ENCODE results near the gene TMEM52. TPM values are rescaled to one million over a fixed set of nuclear protein-coding genes. Genes with fewer than 3 reads are reported as not detected.

The TMEM52 gene
- total and polyA plus RNA-seq, 2 of the 8 experiments (the other 6 are each of a cell fraction or from before 2014, with no cell fraction given) = 14.6 to 30.2 TPM

DNA sequence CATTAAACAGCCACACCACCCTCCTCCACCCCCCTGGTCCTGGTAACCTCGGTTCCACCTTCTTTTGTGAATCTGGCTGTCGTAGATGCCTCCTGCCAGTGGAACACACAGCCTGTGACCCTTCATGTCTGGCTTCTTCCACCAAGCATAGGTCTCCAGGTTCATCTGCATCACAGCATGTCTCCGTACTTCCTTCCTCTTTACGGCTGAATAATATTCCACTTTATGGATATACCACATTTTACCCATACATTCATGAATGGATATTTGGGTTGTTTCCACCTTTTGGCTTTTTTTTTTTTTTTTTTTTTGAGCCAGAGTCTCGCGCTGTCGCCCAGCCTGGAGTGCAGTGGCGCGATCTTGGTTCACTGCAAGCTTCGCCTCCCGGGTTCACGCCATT lies 15.9 kb downstream of the TMEM52 start:
- no peak overlapping the region for H3K9ac ChIP-seq (replicated peaks in 1 of 4; ENCODE audit: extremely low read depth in 1 of 4, low read depth in 3 of 4, low read length in 3 of 4)
- CTCF ChIA-PET (ENCODE audit: partially characterized antibody) = no interaction called here
- TF ChIP-seq JUN (IDR thresholded peaks at IDR 0.05; ENCODE audit: low read depth, low read length) = no peak
- TF ChIP-seq KDM5A (IDR thresholded peaks at IDR 0.05; ENCODE audit: low read length) = no peak
- TF ChIP-seq EGR1 (IDR thresholded peaks at IDR 0.05; ENCODE audit: borderline replicate concordance, low read depth, low read length) = no peak
- TF ChIP-seq TCF12 (IDR thresholded peaks at IDR 0.05; ENCODE audit: low read depth, low read length) = no peak
- TF ChIP-seq KDM4A (IDR thresholded peaks at IDR 0.05; ENCODE audit: low read depth, low read length, severe bottlenecking) = no peak
- no peak for TF ChIP-seq CHD2 (IDR thresholded peaks at IDR 0.05; ENCODE audit: low read length)
- no peak for TF ChIP-seq CREB1 (IDR thresholded peaks at IDR 0.05)
- no peak for TF ChIP-seq RAD21 (IDR thresholded peaks at IDR 0.05 in 1 of 2, conservative IDR thresholded peaks at IDR 0.05 in 1 of 2; ENCODE audit: low read depth in 2 of 2, low read length in 2 of 2)
- no peak for TF ChIP-seq HDAC6 (IDR thresholded peaks at IDR 0.05; ENCODE audit: low read depth, low read length)
- TF ChIP-seq POLR2AphosphoS5 (IDR thresholded peaks at IDR 0.05; ENCODE audit: low read depth, low read length) = no peak
- no peak for TF ChIP-seq RXRA (IDR thresholded peaks at IDR 0.05; ENCODE audit: insufficient read depth, low read depth, low read length)
- TF ChIP-seq, protein P1, sequence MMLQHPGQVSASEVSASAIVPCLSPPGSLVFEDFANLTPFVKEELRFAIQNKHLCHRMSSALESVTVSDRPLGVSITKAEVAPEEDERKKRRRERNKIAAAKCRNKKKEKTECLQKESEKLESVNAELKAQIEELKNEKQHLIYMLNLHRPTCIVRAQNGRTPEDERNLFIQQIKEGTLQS (IDR thresholded peaks at IDR 0.05; ENCODE audit: insufficient read depth, low read depth, low read length) = no peak
- TF ChIP-seq, protein P2, sequence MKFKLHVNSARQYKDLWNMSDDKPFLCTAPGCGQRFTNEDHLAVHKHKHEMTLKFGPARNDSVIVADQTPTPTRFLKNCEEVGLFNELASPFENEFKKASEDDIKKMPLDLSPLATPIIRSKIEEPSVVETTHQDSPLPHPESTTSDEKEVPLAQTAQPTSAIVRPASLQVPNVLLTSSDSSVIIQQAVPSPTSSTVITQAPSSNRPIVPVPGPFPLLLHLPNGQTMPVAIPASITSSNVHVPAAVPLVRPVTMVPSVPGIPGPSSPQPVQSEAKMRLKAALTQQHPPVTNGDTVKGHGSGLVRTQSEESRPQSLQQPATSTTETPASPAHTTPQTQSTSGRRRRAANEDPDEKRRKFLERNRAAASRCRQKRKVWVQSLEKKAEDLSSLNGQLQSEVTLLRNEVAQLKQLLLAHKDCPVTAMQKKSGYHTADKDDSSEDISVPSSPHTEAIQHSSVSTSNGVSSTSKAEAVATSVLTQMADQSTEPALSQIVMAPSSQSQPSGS (IDR thresholded peaks at IDR 0.05; ENCODE audit: low read length) = no peak

More for the DNA sequence above, 15.9 kb downstream of the TMEM52 start:
- Histone ChIP-seq H2BK15ac (ENCODE audit: low read length) (no peak overlapping the region), H3K27me3 (replicated peaks in 1 of 4; ENCODE audit: control insufficient read depth in 3 of 4, extremely low read depth in 1 of 4, insufficient read depth in 3 of 4, low read length in 3 of 4) (no peaks in the 10 kb centered on the region; a peak in 1 of 7 replicates), H3K79me1 (ENCODE audit: low read depth, low read length) (no peaks in the 10 kb centered on the region), H3K4me3 (ENCODE audit: extremely low read depth in 1 of 4, insufficient read depth in 2 of 4, low read depth in 3 of 4, low read length in 4 of 4) (no peak overlapping the region), H3K23ac (ENCODE audit: insufficient read length) (no peak overlapping the region), H2BK120ac (replicated peaks; ENCODE audit: low read depth, low read length) (no peak overlapping the region), H2BK20ac (ENCODE audit: low read length) (no peak overlapping the region), H3K9me3 (ENCODE audit: insufficient read depth in 2 of 2, low read depth in 1 of 2, low read length in 1 of 2) (no peaks in the 10 kb centered on the region), H2BK5ac (ENCODE audit: low read depth, low read length) (no peak overlapping the region), H3K4ac (replicated peaks; ENCODE audit: insufficient read length, low read depth, low read length) (no peak overlapping the region), H3K18ac (ENCODE audit: extremely low read depth, low read length) (no peak overlapping the region), H3K79me2 (ENCODE audit: control insufficient read depth in 1 of 2, insufficient read depth in 2 of 2, low read length in 2 of 2) (no peaks in the 10 kb centered on the region), H3K4me1 (replicated peaks in 1 of 4; ENCODE audit: control insufficient read depth in 3 of 4, insufficient read depth in 4 of 4, low read length in 3 of 4) (peaks cover 0 to 10% (median 1%) of the 10 kb centered on the region in 4 experiments; a peak in 4 of 7 replicates), H3K23me2 (ENCODE audit: low read depth, low read length) (peaks cover under 1% of the 10 kb centered on the region; the same call in 1 of the 2 replicates), H3K36me3 (ENCODE audit: control insufficient read depth in 2 of 4, insufficient read depth in 4 of 4, low read length in 3 of 4) (no peaks in the 10 kb centered on the region), H2AFZ (ENCODE audit: low read length) (no peak overlapping the region), H2AK5ac (ENCODE audit: low read depth, low read length) (no peak overlapping the region), H4K20me1 (replicated peaks in 1 of 2; ENCODE audit: control insufficient read depth in 1 of 2, insufficient read depth in 2 of 2, low read length in 2 of 2) (peaks cover 0 to 3% of the 10 kb centered on the region in 2 experiments), H4K8ac (ENCODE audit: extremely low read depth, insufficient read depth, low read length) (no peak overlapping the region), H4K91ac (replicated peaks; ENCODE audit: insufficient read length, low read length) (peak overlapping the region; percentile 74), H2BK12ac (ENCODE audit: low read depth, low read length) (no peak overlapping the region), H3K56ac (replicated peaks; ENCODE audit: insufficient read length, low read depth, low read length) (no peak overlapping the region), H3K14ac (ENCODE audit: insufficient read length) (no peak overlapping the region), H3K27ac (ENCODE audit: low read depth, low read length) (no peak overlapping the region), H4K5ac (ENCODE audit: insufficient read length, low read depth, low read length) (no peak overlapping the region), H3K4me2 (ENCODE audit: insufficient read depth in 1 of 2, low read depth in 2 of 2, low read length in 2 of 2) (no peak overlapping the region)
- POLR2A ChIA-PET (ENCODE audit: partially characterized antibody) = interaction anchor here (1.7 kb wide), 1 partner anchor 76 kb away, joined by 4 read pairs; no protein-coding TSS in a partner anchor
- DNase-seq (ENCODE audit: low read depth in 1 of 2, low spot score in 2 of 2) (no peak), FAIRE-seq (no peak)
- 95% methylated on average over 7 of the region's 12 CpGs; no CpG with 5 or more reads in 1 of the 2 experiments for WGBS, 2 experiments (ENCODE audit: extremely low coverage in 1 of 2, insufficient coverage in 1 of 2, insufficient read length in 1 of 2, insufficient replicate concordance in 2 of 2, low coverage in 1 of 2, low lambda C conversion rate in 2 of 2, missing lambda C conversion rate in 1 of 2)

All from H1 (cell line).